NAMALWA (cell line): Measurements from ENCODE around the gene APOC4.
"Not testable (repeated sequence)": the region's sequence is repeated elsewhere in the genome, so short reads cannot be mapped to it uniquely, and the experiment has no call there.

Experiments used
- DNase-seq: peaks from one replicate; pipeline ENCODE4 v3.0.0-alpha.2; 2015; ENCODE audit warnings: low spot score

Gene APOC4, protein sequence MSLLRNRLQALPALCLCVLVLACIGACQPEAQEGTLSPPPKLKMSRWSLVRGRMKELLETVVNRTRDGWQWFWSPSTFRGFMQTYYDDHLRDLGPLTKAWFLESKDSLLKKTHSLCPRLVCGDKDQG

DNA sequence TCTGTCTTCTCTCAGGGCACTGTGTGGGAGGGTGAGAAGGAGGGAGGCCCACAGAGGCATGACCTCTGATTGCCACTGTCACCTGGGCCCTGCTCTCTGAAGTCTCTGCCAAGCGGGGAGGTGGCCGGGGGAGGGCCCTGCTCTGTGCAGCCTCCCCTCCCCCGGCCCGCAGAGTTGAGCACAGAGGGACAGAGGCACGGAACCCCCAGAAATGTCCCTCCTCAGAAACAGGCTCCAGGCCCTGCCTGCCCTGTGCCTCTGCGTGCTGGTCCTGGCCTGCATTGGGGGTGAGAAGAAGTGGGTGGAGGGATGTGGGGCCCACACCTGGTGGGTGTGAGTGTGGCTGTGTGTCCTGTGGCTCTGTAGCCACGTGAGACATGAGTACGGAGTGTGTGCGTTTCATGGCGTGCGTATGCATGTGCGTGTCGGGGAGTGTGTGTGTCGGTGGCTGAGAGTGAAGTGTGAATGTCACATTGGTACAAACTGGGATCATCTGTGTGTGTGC is at the start of gene APOC4:
TSS of gene APOC4 (plus strand) at position 171 of the 505 bp plus-strand sequence. CDS start at position 212, 41 bp downstream.
- DNase-seq: no peak

DNA sequence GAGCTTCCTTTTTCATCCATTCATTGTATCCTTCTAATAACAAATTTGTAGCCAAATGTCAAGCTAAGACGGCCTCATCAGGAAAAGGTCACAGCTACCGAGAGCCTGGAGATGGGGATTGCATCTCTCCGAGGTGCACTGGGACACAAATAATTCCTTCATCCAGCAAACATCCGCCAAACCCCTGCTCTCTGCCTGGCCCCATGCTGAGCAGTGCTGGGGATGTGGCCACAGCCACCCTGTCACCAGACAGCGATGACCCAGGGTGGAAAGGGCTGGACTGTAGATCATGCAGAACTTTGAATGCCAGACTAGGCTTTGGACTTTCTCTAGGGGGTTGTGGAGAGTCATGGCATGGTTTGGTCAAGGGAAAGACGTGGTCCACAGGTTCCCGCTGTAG is 49.1 kb upstream of the APOC4 start:
- DNase-seq: no peak

DNA sequence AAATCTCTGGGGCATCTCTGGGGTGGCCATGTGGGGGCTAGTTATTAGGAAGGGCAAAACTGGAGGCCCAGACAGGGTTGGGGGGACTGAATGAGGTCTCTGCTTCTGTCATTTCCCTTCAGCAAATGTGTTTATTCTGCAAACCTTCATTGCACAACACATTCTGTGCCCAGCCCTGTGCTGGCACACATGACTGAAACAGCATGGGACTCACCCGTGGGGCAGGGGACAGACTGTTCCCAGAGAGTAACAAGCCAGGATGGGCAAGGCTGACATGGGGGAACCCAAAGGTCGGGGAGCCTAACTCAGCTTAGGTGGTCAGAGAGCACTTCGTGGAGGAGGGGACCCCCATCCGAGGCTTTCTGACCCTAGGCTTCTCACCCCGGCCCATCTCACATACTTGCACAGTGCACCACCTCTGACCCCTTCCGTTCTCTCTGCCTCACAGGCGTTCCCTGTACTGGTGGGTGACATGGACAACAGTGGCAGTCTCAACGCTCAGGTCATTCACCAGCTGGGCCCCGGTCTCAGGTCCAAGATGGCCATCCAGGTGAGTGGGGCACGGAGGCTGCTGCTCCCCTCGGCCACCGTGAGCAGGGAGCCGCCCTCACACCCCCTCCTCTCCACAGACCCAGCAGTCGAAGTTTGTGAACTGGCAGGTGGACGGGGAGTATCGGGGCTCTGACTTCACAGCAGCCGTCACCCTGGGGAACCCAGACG is 48.5 kb upstream of the APOC4 start:
- DNase-seq: no peak

DNA sequence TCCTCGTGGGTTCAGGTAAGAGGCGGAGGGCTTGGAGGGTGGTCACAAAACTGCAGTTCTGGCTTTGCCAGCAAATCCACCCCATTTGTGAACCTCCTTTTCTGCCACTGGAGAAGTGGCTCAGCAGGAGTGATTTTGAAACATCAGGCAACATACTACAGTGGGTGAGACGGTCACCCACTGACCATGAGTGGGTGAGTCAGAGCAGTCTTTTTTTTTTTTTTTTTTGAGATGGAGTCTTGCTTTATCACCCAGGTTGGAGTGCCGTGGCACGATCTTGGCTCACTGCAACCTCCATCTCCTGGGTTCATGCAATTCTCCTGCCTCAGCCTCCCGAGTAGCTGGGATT is 48.0 kb upstream of the APOC4 start:
- DNase-seq: no peak

DNA sequence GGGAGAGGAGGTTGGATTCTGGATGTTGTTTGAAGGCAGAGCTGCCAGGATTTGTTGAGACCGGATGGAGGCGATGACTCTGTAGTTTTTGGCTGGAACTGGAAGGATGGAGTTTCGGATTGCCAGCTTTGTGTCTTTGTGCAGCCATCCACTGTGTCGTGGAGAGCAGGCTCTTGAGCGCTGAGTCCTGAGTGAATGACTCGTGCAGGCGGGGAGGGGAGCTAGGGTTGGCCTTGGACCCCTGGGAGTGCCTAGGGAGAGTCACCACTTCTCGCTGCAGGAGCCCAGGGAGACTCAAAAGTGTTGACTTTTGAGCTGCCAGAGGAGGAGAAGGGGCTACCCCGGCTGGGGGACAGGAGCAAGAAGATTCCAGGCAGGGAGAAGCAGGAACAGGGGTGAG is 47.1 kb upstream of the APOC4 start:
- no peak for DNase-seq

DNA sequence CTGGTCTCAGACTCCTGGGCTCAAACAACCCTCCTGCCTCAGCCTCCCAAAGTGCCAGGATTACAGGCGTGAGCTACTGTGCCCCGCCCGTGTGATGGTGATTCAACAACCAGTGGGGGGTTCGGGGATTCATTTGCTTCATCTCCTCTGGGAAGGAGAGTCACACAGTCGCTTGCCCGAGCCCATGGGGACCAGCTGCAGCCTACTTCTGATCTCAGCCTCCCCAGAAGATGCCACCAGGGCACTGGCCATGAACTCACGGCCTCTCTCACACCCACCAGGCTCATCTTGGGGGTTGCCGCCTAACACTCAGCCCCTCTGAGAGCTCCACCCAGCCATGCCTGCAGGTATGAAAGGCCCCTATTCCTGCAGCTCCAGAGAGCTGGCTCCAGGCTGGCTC is 44.2 kb upstream of the APOC4 start:
- DNase-seq: no peak

DNA sequence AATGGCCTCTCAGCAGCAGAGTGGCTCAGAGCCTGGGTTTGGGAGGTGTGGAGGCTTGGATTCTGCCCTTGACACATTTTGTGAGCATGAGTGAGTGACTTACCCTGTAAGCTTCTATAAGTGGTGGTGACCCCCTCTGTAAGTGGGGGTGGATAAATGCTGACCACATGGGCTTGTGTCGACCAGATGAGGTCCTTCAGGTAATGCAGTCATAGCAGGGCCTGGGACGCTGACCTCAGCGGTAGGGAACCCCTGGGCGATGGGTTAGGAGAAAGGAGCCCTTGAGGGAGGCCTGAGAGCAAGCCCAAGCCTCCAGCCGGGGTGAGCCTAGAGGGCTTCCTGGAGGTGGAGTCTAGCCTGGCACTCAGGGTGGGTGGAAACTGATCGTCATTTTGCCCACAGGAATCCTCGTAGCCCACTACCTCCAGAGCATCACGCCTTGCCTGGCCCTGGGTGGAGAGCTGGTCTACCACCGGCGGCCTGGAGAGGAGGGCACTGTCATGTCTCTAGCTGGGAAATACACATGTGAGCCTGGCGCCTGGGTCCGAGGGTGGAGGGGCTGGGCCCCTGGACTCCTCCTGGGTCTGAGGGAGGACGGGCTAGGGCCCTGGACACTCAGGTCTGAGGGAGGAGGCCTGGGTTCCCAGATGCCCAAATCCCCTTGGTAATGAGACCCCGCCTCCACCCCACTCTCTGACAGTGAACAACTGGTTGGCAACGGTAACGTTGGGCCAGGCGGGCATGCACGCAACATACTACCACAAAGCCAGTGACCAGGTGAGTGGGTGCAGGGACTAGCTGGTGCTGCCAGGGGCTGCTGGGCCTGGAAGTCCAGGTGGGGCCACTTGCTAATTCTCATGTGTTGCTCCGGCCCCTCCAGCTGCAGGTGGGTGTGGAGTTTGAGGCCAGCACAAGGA is 41.5 kb upstream of the APOC4 start:
- DNase-seq: no peak

DNA sequence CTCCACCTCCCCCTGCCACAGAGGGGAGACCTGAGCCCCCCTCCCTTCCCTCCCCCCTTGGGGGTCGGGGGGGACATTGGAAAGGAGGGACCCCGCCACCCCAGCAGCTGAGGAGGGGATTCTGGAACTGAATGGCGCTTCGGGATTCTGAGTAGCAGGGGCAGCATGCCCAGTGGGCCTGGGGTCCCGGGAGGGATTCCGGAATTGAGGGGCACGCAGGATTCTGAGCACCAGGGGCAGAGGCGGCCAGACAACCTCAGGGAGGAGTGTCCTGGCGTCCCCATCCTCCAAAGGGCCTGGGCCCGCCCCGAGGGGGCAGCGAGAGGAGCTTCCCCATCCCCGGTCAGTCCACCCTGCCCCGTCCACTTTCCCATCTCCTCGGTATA is 38.8 kb upstream of the APOC4 start:
- DNase-seq: no peak

DNA sequence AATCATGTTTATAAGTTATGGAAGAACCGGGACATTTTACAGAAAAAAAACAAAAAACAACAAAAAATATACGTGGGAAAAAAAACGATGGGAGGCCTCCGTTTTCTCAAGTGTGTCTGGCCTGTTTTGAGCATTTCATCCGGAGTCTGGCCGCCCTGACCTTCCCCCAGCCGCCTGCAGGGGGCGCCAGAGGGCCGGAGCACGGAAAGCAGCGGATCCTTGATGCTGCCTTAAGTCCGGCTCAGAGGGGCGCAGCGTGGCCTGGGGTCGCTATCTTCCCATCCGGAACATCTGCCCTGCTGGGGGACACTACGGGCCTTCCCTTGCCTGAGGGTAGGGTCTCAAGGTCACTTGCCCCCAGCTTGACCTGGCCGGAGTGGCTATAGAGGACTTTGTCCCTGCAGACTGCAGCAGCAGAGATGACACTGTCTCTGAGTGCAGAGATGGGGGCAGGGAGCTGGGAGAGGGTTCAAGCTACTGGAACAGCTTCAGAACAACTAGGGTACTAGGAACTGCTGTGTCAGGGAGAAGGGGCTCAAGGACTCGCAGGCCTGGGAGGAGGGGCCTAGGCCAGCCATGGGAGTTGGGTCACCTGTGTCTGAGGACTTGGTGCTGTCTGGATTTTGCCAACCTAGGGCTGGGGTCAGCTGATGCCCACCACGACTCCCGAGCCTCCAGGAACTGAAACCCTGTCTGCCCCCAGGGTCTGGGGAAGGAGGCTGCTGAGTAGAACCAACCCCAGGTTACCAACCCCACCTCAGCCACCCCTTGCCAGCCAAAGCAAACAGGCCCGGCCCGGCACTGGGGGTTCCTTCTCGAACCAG is 38.2 kb upstream of the APOC4 start:
- peak; percentile 77 for DNase-seq

DNA sequence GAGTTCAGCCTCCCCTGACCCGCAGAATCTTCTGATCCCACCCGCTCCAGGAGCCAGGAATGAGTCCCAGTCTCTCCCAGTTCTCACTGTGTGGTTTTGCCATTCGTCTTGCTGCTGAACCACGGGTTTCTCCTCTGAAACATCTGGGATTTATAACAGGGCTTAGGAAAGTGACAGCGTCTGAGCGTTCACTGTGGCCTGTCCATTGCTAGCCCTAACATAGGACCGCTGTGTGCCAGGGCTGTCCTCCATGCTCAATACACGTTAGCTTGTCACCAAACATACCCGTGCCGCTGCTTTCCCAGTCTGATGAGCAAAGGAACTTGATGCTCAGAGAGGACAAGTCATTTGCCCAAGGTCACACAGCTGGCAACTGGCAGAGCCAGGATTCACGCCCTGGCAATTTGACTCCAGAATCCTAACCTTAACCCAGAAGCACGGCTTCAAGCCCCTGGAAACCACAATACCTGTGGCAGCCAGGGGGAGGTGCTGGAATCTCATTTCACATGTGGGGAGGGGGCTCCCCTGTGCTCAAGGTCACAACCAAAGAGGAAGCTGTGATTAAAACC is 37.5 kb upstream of the APOC4 start:
- DNase-seq: peak; percentile 43

DNA sequence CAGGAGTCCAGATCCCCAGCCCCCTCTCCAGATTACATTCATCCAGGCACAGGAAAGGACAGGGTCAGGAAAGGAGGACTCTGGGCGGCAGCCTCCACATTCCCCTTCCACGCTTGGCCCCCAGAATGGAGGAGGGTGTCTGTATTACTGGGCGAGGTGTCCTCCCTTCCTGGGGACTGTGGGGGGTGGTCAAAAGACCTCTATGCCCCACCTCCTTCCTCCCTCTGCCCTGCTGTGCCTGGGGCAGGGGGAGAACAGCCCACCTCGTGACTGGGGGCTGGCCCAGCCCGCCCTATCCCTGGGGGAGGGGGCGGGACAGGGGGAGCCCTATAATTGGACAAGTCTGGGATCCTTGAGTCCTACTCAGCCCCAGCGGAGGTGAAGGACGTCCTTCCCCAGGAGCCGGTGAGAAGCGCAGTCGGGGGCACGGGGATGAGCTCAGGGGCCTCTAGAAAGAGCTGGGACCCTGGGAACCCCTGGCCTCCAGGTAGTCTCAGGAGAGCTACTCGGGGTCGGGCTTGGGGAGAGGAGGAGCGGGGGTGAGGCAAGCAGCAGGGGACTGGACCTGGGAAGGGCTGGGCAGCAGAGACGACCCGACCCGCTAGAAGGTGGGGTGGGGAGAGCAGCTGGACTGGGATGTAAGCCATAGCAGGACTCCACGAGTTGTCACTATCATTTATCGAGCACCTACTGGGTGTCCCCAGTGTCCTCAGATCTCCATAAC is 36.4 kb upstream of the APOC4 start, which contains the start of gene APOE:
TSS of gene APOE (plus strand) at position 360 of the 724 bp plus-strand sequence. CDS start 829 bp downstream, outside the sequence.
- DNase-seq: no peak

DNA sequence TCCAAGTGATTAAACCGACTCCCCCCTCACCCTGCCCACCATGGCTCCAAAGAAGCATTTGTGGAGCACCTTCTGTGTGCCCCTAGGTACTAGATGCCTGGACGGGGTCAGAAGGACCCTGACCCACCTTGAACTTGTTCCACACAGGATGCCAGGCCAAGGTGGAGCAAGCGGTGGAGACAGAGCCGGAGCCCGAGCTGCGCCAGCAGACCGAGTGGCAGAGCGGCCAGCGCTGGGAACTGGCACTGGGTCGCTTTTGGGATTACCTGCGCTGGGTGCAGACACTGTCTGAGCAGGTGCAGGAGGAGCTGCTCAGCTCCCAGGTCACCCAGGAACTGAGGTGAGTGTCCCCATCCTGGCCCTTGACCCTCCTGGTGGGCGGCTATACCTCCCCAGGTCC is 34.4 kb upstream of the APOC4 start:
- no peak for DNase-seq

DNA sequence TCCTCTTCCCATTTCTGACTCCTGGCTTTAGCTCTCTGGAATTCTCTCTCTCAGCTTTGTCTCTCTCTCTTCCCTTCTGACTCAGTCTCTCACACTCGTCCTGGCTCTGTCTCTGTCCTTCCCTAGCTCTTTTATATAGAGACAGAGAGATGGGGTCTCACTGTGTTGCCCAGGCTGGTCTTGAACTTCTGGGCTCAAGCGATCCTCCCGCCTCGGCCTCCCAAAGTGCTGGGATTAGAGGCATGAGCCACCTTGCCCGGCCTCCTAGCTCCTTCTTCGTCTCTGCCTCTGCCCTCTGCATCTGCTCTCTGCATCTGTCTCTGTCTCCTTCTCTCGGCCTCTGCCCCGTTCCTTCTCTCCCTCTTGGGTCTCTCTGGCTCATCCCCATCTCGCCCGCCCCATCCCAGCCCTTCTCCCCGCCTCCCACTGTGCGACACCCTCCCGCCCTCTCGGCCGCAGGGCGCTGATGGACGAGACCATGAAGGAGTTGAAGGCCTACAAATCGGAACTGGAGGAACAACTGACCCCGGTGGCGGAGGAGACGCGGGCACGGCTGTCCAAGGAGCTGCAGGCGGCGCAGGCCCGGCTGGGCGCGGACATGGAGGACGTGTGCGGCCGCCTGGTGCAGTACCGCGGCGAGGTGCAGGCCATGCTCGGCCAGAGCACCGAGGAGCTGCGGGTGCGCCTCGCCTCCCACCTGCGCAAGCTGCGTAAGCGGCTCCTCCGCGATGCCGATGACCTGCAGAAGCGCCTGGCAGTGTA is 33.8 kb upstream of the APOC4 start:
- no peak for DNase-seq

DNA sequence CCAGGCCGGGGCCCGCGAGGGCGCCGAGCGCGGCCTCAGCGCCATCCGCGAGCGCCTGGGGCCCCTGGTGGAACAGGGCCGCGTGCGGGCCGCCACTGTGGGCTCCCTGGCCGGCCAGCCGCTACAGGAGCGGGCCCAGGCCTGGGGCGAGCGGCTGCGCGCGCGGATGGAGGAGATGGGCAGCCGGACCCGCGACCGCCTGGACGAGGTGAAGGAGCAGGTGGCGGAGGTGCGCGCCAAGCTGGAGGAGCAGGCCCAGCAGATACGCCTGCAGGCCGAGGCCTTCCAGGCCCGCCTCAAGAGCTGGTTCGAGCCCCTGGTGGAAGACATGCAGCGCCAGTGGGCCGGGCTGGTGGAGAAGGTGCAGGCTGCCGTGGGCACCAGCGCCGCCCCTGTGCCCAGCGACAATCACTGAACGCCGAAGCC is 33.2 kb upstream of the APOC4 start:
- DNase-seq: no peak

DNA sequence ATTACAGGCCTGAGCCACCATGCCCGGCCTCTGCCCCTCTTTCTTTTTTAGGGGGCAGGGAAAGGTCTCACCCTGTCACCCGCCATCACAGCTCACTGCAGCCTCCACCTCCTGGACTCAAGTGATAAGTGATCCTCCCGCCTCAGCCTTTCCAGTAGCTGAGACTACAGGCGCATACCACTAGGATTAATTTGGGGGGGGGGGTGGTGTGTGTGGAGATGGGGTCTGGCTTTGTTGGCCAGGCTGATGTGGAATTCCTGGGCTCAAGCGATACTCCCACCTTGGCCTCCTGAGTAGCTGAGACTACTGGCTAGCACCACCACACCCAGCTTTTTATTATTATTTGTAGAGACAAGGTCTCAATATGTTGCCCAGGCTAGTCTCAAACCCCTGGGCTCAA is 32.3 kb upstream of the APOC4 start:
- DNase-seq: no peak

DNA sequence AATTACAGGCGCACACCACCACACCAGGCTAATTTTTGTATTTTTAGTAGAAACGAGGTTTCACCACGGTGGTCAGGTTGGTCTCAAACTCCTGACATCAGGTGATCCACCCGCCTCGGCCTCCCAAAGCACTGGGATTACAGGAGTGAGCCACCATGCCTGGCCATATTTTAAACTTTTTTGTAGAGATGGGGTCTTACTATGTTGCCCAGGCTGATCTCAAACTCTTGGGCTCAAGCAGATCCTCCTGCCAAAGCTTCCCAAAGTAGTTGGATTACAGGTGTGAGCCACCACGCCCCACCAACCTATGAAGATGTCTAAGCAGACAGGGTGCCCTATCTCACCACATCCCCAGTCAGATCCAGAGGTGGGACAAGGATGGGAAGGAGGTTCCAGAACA is 30.1 kb upstream of the APOC4 start:
- not testable (repeated sequence) for DNase-seq

DNA sequence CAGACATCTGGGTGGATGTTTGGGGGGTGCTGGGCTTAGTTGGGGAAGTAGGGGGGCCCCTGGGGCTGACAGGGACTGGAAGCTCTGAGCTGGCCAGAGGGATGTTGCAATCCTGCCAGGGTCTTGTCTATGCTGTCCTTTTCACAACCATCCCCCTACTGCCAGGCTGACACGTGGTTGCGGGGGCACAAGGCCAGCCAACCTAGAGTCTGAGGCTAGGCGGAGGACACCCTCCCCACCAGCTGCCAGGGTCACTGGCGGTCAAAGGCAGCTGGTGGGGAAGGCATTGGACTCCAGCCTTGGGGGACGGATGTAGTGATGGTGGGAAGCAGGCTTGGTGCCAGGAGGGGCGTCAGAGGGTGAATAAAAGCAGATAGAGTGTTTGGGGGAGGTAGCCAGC is 29.2 kb upstream of the APOC4 start:
- no peak for DNase-seq

DNA sequence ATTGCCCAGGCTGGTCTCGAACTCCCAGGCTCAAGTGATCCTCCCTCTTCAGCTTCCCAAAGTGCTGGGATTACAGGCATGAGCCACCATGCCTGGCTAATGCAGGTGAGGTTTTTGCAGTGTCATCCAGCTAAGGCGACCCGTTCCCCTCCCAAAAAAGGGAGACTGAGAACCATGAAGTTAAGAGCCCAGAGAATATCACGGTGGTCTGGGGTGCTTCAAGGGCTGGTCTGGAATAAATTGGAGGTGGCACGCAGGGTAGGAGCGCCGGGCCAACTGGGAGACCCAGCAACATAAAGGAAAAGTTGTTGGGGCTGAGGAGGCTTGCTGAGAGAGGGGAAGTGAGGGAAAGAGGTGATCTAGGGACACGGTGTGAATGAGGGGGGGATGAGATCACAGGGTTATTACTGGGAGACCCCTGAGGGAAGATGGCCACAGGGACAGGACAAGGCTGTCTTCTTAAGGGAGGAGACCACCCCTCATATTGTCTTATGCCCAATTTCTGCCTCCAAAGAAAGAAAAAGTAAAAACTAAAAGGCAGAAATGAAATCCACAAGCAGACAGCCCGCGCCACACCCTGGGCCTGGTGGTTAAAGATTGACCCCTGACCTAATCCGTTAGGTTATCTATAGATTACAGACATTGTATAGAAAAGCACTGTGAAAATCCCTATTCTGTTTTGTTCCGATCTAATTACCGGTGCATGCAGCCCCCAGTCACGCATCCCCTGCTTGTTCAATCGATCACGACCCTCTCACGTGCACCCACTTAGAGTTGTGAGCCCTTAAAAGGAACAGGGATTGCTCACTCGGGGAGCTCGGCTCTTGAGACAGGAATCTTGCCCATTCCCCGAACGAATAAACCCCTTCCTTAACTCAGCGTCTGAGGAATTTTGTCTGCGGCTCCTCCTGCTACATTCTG is 28.3 kb upstream of the APOC4 start:
- DNase-seq: not testable (repeated sequence)
